ENCODE results near the gene CEP170. TPM values are rescaled to one million over a fixed set of nuclear protein-coding genes. Genes with fewer than 3 reads are reported as not detected.

The CEP170 gene
- total RNA-seq, 1 donor from 2014 or later = 47.6 TPM

DNA sequence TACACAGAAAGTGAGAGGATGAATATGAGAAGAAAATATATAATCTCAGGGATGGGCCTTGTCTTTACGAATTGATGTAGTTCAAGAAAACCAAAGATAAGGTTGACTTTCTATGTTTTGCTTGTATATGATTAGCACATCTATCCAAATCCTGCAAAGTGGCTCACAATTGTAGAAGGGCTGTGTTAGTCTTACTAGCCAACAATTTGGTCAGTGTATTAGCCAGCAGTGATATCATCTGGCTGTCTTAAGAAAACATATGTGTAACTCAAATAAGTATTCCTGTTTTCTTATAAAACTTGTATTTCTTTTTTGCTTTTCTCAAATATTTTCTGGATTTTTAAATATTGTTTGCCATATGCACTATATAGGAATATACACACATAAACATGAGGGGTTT, 6.3 kb upstream of the CEP170 start:
- Mint-ChIP-seq H3K27ac (no peak overlapping the region), H3K27me3 (ENCODE audit: insufficient read depth) (no peaks in the 10 kb centered on the region), H3K4me1 (ENCODE audit: low read depth) (peaks cover 33% of the 10 kb centered on the region), H3K4me3 (no peak overlapping the region), H3K36me3 (ENCODE audit: low read depth) (peaks cover 7% of the 10 kb centered on the region), H3K9me3 (no peaks in the 10 kb centered on the region)
- intact Hi-C loops (cut with micrococcal nuclease) = no loop called here
- no peak for DNase-seq (ENCODE audit: low spot score)

- intact Hi-C loops (cut with micrococcal nuclease) = no loop called here
- Mint-ChIP-seq H3K4me1 (ENCODE audit: low read depth) (peaks cover 37% of the 10 kb centered on the region), H3K4me3 (no peak overlapping the region), H3K9me3 (no peaks in the 10 kb centered on the region), H3K36me3 (ENCODE audit: low read depth) (peaks cover 7% of the 10 kb centered on the region), H3K27me3 (ENCODE audit: insufficient read depth) (no peaks in the 10 kb centered on the region), H3K27ac (no peak overlapping the region)
- no peak for DNase-seq (ENCODE audit: low spot score)
Measured at GRCh38 chr1:243260221-243260880, 5.3 kb upstream of the CEP170 start.

- Mint-ChIP-seq H3K4me3 (no peak overlapping the region), H3K36me3 (ENCODE audit: low read depth) (peaks cover 6% of the 10 kb centered on the region), H3K4me1 (ENCODE audit: low read depth) (peaks cover 35% of the 10 kb centered on the region), H3K27ac (no peak overlapping the region), H3K9me3 (no peaks in the 10 kb centered on the region), H3K27me3 (ENCODE audit: insufficient read depth) (no peaks in the 10 kb centered on the region)
- no peak for DNase-seq (ENCODE audit: low spot score)
- intact Hi-C loops (cut with micrococcal nuclease) = loop anchor here (5.0 to 10.0 kb wide), 5 partner anchors 74 to 1744 kb away; partner anchors contain the start of genes COX20, FH and HNRNPU
Measured at GRCh38 chr1:243258731-243259130, 3.6 kb upstream of the CEP170 start.

DNA sequence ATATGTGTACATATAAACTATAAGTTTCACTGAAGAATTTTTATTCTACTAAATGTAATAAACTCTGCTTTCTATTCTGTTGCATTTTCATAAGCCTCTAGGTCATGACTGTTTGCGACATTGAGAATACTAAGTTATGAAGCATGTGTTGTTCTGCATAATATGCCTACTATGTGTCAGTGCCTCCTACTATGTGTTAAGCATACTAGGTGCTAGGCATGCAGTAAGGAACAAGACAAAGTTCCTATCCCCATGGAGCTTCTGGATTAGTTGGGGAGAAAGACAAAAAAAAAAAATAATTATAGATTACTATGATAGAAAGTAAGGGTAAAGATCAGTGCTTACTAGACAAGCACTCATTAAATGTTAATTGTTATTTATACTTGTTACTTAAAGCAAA, 2.1 kb upstream of the CEP170 start:
- H3K27me3 Mint-ChIP-seq (ENCODE audit: insufficient read depth) = no peaks in the 10 kb centered on the region
- H3K4me3 Mint-ChIP-seq = no peak overlapping the region
- DNase-seq (ENCODE audit: low spot score) = no peak
- intact Hi-C loops (cut with micrococcal nuclease) = loop anchor here (5.0 to 10.0 kb wide), 5 partner anchors 72 to 1742 kb away; partner anchors contain the start of genes COX20, FH and HNRNPU
- peaks cover 3% of the 10 kb centered on the region for H3K36me3 Mint-ChIP-seq (ENCODE audit: low read depth)
- H3K4me1 Mint-ChIP-seq (ENCODE audit: low read depth) = peaks cover 37% of the 10 kb centered on the region
- no peak overlapping the region for H3K27ac Mint-ChIP-seq
- H3K9me3 Mint-ChIP-seq = no peaks in the 10 kb centered on the region

- peaks cover 37% of the 10 kb centered on the region for H3K4me1 Mint-ChIP-seq (ENCODE audit: low read depth)
- no peaks in the 10 kb centered on the region for H3K9me3 Mint-ChIP-seq
- peaks cover 5% of the 10 kb centered on the region for H3K36me3 Mint-ChIP-seq (ENCODE audit: low read depth)
- H3K4me3 Mint-ChIP-seq = peak overlapping the region; percentile 95
- H3K27ac Mint-ChIP-seq = peak overlapping the region; percentile 99
- intact Hi-C loops (cut with micrococcal nuclease) = loop anchor here (1.0 to 10.0 kb wide), 7 partner anchors 18 to 1742 kb away; partner anchors contain the start of genes COX20, FH and HNRNPU
- DNase-seq (ENCODE audit: low spot score) = no peak
- no peaks in the 10 kb centered on the region for H3K27me3 Mint-ChIP-seq (ENCODE audit: insufficient read depth)
Measured at GRCh38 chr1:243256590-243256989, 1.5 kb upstream of the CEP170 start.

GRCh38 chr1:243255791-243256512, 871 bp upstream of the CEP170 start, which contains the start of gene SDCCAG8:
TSS of gene SDCCAG8 (plus strand) at chr1:243256041. CDS start at chr1:243256174, 133 bp downstream.
- H3K4me3 Mint-ChIP-seq = peak within 1 kb of the TSS; percentile 95
- peaks cover 5% of the 10 kb centered on the region for H3K36me3 Mint-ChIP-seq (ENCODE audit: low read depth)
- intact Hi-C loops (cut with micrococcal nuclease) = loop anchor here (1.0 to 10.0 kb wide), 16 partner anchors 18 to 1741 kb away; partner anchors contain the start of genes CHML, COX20, FH and HNRNPU
- peaks cover 36% of the 10 kb centered on the region for H3K4me1 Mint-ChIP-seq (ENCODE audit: low read depth)
- no peaks in the 10 kb centered on the region for H3K27me3 Mint-ChIP-seq (ENCODE audit: insufficient read depth)
- H3K9me3 Mint-ChIP-seq = no peaks in the 10 kb centered on the region
- peak within 1 kb of the TSS; percentile 99 for H3K27ac Mint-ChIP-seq
- peak; percentile 94 for DNase-seq (ENCODE audit: low spot score)

DNA sequence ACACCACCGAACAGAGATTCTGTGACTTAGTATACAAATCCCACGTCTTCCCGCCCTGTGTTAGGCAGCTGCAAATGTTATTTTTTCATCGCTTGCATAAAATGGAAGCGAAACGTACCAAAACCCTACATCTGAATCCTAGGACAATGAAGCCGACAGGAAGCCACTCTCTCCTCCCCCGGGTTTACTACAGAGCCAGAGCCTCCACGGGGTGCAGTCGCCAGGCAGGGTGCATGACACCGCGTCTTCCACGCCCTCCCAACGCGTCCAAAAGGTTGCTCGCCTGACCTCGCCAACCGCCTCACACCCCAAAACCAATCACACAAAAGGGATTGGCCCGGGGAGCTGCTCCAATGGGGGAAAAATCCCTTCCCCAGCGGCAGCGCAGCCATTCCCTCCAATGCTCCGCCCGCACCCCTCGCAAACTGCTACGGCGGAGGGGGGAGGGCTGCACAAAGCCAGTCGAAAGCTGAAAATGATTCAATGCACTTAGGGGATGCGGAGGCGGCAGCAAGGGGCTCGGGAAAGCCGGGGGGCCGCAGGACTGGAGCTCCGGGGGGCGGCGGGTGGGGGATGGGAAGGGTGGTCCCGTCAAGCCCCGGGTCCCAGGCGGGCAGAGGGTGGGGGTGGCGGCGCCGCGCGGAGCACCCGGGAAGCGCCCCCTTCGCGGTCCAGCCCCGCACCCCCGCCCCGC, 701 bp downstream of the CEP170 start:
- Mint-ChIP-seq H3K4me1 (ENCODE audit: low read depth) (peaks cover 37% of the 10 kb centered on the region), H3K27ac (peak overlapping the region; percentile 100), H3K27me3 (ENCODE audit: insufficient read depth) (no peaks in the 10 kb centered on the region), H3K36me3 (ENCODE audit: low read depth) (peaks cover 4% of the 10 kb centered on the region), H3K4me3 (peak overlapping the region; percentile 98), H3K9me3 (no peaks in the 10 kb centered on the region)
- peak; percentile 58 for DNase-seq (ENCODE audit: low spot score)
- intact Hi-C loops (cut with micrococcal nuclease) = loop anchor here (1.0 to 10.0 kb wide), 7 partner anchors 70 to 1740 kb away; partner anchors contain the start of genes CHML, COX20, FH and OPN3

DNA sequence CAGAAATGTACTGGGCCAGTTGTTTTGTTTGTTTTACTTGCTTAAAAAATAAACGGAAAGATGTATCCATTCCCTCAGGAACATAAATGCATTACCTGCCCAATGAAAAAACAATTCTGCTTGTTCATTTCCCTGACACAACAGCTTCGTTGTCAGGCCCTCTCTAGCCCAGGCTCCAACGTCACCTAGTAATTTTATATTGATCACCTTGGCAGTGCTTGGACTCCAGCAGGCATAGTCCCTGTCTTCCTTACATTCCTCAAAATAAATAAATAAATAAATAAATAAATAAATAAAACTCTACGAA, 1.2 kb downstream of the CEP170 start:
- Mint-ChIP-seq H3K36me3 (ENCODE audit: low read depth) (peaks cover 4% of the 10 kb centered on the region), H3K27me3 (ENCODE audit: insufficient read depth) (no peaks in the 10 kb centered on the region), H3K4me3 (peak overlapping the region; percentile 98), H3K4me1 (ENCODE audit: low read depth) (peaks cover 37% of the 10 kb centered on the region), H3K9me3 (no peaks in the 10 kb centered on the region), H3K27ac (peak overlapping the region; percentile 100)
- intact Hi-C loops (cut with micrococcal nuclease) = loop anchor here (1.0 to 10.0 kb wide), 7 partner anchors 69 to 1739 kb away; partner anchors contain the start of genes CHML, COX20, FH and OPN3
- DNase-seq (ENCODE audit: low spot score) = no peak

- Mint-ChIP-seq H3K9me3 (no peaks in the 10 kb centered on the region), H3K27ac (peak overlapping the region; percentile 59), H3K4me3 (peak overlapping the region; percentile 98), H3K4me1 (ENCODE audit: low read depth) (peaks cover 42% of the 10 kb centered on the region), H3K36me3 (ENCODE audit: low read depth) (peaks cover 3% of the 10 kb centered on the region), H3K27me3 (ENCODE audit: insufficient read depth) (no peaks in the 10 kb centered on the region)
- no peak for DNase-seq (ENCODE audit: low spot score)
- intact Hi-C loops (cut with micrococcal nuclease) = loop anchor here (10.0 kb wide), 3 partner anchors 69 to 1739 kb away; partner anchors contain the start of genes COX20 and FH
Measured at GRCh38 chr1:243253211-243253925, 1.7 kb downstream of the CEP170 start.

DNA sequence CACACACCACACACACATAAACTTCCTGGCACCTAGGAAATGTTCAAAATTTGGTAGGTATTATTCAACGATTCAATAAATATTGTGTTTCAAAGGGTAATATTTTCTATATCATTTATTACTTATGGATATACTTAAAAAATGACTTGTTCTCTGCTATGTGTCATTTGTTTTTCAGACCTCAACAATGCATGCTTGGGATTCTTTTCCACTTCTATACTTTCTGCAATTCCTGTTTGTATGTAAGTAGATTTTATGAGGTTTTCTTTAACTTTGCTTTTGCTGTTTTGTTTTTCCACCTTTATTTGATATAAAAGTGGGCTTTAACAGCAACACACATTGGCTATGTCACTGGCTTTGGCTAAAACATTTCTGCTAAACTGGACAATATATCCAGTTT, 3.5 kb downstream of the CEP170 start:
- Mint-ChIP-seq H3K9me3 (no peaks in the 10 kb centered on the region), H3K36me3 (ENCODE audit: low read depth) (peaks cover 3% of the 10 kb centered on the region), H3K4me1 (ENCODE audit: low read depth) (peaks cover 44% of the 10 kb centered on the region), H3K4me3 (no peak overlapping the region), H3K27me3 (ENCODE audit: insufficient read depth) (no peaks in the 10 kb centered on the region), H3K27ac (no peak overlapping the region)
- DNase-seq (ENCODE audit: low spot score) = no peak
- intact Hi-C loops (cut with micrococcal nuclease) = loop anchor here (10.0 kb wide), 3 partner anchors 67 to 1737 kb away; partner anchors contain the start of genes COX20 and FH

GRCh38 chr1:243250102-243250501, 5.0 kb downstream of the CEP170 start:
- intact Hi-C loops (cut with micrococcal nuclease) = loop anchor here (10.0 kb wide), 3 partner anchors 65 to 1735 kb away; partner anchors contain the start of genes COX20 and FH
- Mint-ChIP-seq H3K27ac (no peak overlapping the region), H3K9me3 (no peaks in the 10 kb centered on the region), H3K4me1 (ENCODE audit: low read depth) (peaks cover 40% of the 10 kb centered on the region), H3K36me3 (ENCODE audit: low read depth) (peaks cover 3% of the 10 kb centered on the region), H3K27me3 (ENCODE audit: insufficient read depth) (no peaks in the 10 kb centered on the region), H3K4me3 (no peak overlapping the region)
- no peak for DNase-seq (ENCODE audit: low spot score)

GRCh38 chr1:243249214-243249613, 5.9 kb downstream of the CEP170 start:
- no peak for DNase-seq (ENCODE audit: low spot score)
- no peaks in the 10 kb centered on the region for H3K27me3 Mint-ChIP-seq (ENCODE audit: insufficient read depth)
- no peak overlapping the region for H3K27ac Mint-ChIP-seq
- intact Hi-C loops (cut with micrococcal nuclease) = no loop called here
- no peaks in the 10 kb centered on the region for H3K9me3 Mint-ChIP-seq
- H3K4me3 Mint-ChIP-seq = no peak overlapping the region
- H3K36me3 Mint-ChIP-seq (ENCODE audit: low read depth) = peaks cover 4% of the 10 kb centered on the region
- H3K4me1 Mint-ChIP-seq (ENCODE audit: low read depth) = peaks cover 37% of the 10 kb centered on the region

Data from activated T-helper 1 cell treated with anti-CD3 and anti-CD28 coated beads, Interleukin-12 subunit alpha, Interleukin-12 subunit beta, Interleukin-2, Interleukin-4 antibody, amounts not matched to agents 30 ng/mL and 10 ng/mL and 1 ng/mL, durations not matched to agents 14 hours and 24 hours and 36 hours (primary cell).